Esophagus muscularis mucosa (tissue), 3 donors: ENCODE data around the gene DBH.

Experiments
- CTCF ChIP-seq, 3 experiments: fragments of 200-600 bp in 2 of 3; fragments of 450-650 bp in 1 of 3; sonication (generic) in 2 of 3; IDR thresholded peaks; one replicate each; pipeline ENCODE4 v1.5.1; 2017 to 2019; ENCODE audit warnings: antibody characterized with exemption in 3 of 3, mild to moderate bottlenecking in 2 of 3, moderate library complexity in 1 of 3
- POLR2A ChIP-seq: fragments of 450-650 bp; IDR thresholded peaks from one replicate; pipeline ENCODE4 v1.6.1; 2017; ENCODE audit warnings: antibody characterized with exemption, moderate library complexity, mild to moderate bottlenecking, low read depth

GRCh38 chr9:133597316-133597957, 38.7 kb upstream of the DBH start:
- no peak for TF ChIP-seq POLR2A
- no peak for TF ChIP-seq CTCF (IDR thresholded peaks at IDR 0.05)
